Left renal pelvis (tissue), 4 donors: ENCODE data around the gene CYTL1. TPM values are rescaled to one million over a fixed set of nuclear protein-coding genes. Genes with fewer than 3 reads are reported as not detected.
"Not testable (repeated sequence)": the region's sequence is repeated elsewhere in the genome, so short reads cannot be mapped to it uniquely, and the experiment has no call there.

Source experiments
- DNase-seq, 4 donors: peaks; one replicate each; pipeline ENCODE4 v3.0.0-alpha.2; 2013; ENCODE audit warnings: low read depth in 4 of 4, low spot score in 3 of 4
- polyA plus RNA-seq, 4 donors: library from polyadenylated mRNA; unstranded; fragments of 120-200 nt; gene quantifications; one replicate each; pipeline ENCODE4 v1.2.1, GENCODE V29; 2013; ENCODE audit not compliant: insufficient read length in 4 of 4

Gene CYTL1
- polyA plus RNA-seq, 4 donors = 3.9 to 13.1 (median 7.8) TPM

DNA sequence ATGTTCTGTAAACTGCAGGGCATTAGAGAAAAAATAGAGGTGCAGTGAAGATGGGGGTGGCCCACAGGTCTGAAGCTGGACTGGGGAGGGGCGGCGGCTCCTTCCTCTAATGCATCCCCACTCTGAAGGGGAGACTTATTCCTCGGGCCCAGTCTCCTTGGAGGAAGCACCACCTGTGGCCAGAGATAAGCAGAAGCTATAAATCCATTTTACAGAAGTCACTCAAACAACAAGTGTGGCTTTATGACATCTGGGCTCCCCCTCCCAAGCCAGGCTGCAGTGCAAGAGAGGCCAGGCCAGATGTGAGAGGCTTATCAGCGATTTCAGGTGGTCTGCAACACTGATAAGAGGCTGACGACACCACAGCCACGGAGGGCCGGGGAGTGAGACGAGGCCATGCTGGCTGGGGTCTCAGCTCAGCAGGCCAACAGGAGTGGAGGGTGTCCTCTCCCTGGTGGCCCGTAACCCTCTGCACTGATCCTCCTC lies 15.8 kb downstream of the CYTL1 start:
- no peak for DNase-seq

GRCh38 chr4:5001641-5002040 lies 17.6 kb downstream of the CYTL1 start:
- DNase-seq = not testable (repeated sequence)

GRCh38 chr4:4996935-4997334 lies 22.3 kb downstream of the CYTL1 start:
- DNase-seq = not testable (repeated sequence)

DNA sequence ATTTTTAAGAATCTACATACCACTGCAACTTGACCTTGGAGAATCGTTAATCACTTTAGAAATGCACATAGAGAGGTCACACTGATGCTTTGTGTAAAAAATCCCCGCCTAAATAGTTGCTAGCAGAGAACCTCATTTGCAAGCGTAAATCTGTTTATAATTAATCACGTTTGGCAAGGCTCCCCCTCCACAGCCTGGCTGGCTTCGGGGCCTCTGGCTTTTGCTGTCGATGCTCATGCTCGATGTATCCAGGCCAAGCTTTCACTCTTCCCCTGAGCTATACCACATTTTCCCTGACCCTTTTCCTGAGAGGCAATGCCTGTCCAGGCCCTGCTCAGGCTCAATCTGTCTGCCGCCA lies 23.4 kb downstream of the CYTL1 start:
- no peak for DNase-seq

- peak in 3 of 4 donors; percentile 45 to 56 (median 46) for DNase-seq
These were observed 24.0 kb downstream of the CYTL1 start for GRCh38 chr4:4995103-4995907.

DNA sequence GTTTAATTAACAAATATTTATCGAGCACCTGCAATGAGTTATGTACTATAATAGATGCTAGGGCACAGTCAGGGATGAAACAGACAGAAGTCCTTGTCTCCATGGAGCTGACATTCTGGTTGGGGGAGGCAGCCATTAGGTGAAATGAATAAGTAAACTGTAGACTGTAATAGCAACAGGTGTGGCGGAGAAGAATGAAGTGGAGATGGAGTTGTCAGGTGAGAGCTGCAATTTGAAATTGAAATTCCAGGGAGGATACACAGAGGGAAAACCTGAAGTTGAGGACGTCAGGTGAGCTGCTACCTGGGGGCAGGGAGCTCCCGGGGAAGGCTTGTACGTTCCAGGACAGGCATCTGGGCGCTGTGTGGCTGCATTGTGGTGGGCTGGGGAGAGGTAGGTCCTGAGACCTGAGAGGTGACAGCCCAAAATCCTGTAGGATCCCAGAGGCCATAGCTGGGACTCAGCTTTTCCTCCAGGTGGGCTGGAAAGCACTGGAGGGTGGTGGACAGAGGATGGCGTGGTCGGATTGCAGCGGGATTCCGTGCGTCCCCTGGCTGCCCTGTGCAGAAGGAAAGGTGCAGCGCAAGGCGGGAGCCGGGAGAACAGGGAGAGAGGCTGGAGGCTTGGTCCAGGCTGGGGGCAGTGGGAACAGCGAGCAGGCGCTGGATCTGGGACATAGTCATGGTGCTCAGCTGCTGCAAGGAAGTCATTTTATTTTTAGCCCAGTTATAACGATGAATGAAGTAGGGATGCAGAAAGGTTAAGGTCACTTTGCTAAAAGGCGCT lies 24.8 kb downstream of the CYTL1 start:
- no peak for DNase-seq

DNA sequence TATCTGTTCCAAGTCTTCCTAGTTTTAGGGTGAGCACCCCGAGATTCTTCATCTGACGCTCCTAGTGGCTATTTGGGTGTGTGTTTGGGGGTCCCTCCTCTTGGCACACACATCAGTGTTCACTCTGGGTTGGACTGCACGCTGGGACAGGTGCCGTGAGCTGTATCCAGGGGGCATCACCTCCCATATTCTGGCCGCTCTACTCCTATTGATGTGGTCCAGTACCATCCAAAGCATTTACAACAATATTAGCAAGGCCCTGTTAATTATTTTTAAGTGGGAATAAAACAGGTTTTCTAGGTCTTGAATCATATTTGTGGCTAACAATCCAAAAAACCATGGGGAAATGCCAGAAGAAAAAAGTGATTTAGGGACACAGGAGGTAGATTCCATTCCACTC lies 26.4 kb downstream of the CYTL1 start:
- DNase-seq = no peak

DNA sequence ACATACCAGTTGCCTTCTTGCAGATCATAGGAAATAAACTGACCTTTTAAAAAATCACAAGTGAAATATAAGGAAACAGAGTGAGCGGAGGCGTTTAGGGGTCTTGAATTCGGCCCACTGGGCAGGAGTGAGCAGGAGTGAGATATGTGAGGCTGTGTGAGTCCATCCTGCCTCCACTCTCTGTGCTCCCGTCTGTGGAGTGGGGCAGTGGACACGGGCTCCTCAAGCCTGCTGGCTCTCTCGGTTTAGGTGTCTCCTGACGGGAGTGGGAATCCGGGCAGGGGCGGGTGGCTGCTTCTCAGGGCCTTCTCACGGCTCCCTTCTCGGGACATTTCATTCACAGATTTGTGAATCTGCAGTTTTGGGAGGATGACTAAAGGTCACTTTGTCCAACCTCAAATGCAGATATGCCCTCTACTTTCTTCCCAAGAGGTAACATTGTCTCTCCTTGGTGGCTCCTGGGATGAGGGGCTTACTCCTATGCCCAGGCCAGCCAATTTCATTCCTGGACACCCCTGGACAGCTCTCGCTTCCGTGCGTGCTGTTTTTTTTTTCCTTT lies 27.6 kb downstream of the CYTL1 start:
- no peak for DNase-seq

DNA sequence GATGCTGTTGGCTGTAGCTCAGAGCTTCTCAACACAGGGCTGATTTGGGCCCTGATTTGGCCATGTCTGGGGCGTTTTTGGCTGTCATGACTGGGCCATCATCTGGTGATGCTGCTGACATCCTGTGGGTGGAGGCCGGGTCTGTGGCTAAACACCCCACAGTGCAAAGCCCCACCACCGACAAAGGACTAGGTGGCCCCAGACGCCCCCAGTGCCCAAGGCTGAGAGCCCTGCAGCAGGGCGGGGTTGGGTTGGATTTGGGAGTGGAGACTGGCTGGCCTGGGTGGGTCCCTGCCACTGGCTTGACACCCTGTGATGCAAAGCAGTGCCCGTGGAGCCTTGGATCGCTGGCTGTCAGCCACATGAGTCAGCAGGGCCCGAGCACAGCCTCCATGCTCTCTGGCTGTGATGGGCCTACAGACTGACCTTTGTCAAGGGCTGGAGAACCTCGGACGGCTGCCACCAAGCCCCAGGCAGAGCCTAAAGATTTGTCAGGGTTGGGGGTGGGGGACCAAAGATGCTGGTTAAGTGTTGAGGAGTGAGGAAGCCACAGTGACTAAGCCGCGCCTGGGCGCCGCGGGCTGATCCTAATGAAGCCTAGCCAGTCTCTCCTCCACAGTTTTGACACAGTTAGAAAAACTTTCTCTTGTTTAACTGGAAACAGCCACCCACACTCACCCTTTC lies 28.3 kb downstream of the CYTL1 start:
- DNase-seq = no peak

- DNase-seq = no peak
These were observed 28.9 kb downstream of the CYTL1 start for GRCh38 chr4:4990329-4990728.

GRCh38 chr4:4989083-4989622 lies 30.1 kb downstream of the CYTL1 start:
- DNase-seq = no peak

DNA sequence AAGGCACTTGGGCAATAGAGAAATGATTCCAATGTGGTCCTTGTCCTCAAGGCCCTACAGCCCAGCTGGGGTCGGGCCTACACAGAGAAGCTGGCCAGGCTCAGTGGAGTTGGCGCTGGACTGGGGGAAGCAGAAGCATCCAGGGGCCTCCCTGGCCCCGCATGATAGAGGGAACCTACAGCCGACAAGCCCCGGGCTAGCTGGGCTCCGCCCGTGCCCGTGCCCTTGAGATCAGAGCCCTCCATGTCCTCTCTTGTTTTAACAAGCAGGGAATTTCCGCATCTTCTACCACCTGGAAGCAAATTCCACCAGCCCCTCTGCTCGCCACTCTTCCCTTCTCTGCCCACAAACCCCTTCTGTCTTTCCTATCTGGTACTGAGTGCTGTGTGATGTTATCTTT lies 31.6 kb downstream of the CYTL1 start:
- no peak for DNase-seq

- DNase-seq = no peak
These were observed 32.4 kb downstream of the CYTL1 start for GRCh38 chr4:4986841-4987240.

GRCh38 chr4:4985844-4986243 lies 33.4 kb downstream of the CYTL1 start:
- no peak for DNase-seq

- no peak for DNase-seq
These were observed 34.2 kb downstream of the CYTL1 start for GRCh38 chr4:4985036-4985435.

DNA sequence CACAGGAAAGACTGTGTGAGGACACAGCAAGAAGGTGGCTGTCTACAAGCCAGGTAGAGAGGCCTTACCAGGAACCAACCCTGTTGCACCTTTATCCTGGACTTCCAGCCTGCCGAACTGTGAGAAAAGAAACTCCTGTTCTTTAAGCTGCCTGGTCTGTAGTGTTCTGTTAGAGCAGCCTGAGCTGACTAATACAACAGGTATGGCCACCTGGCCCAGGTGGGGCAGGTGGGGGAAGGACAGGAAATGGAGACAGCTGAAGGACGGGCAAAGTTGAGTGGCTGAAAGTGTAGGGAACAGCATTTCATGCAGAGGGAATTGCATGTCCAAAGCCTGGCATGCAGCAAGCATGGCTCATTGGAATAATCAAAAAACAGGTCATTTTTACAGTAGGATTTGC lies 35.1 kb downstream of the CYTL1 start:
- no peak for DNase-seq

GRCh38 chr4:4981827-4982226 lies 37.4 kb downstream of the CYTL1 start:
- DNase-seq = no peak

GRCh38 chr4:4981427-4981826 lies 37.8 kb downstream of the CYTL1 start:
- DNase-seq = no peak

- no peak for DNase-seq
These were observed 38.5 kb downstream of the CYTL1 start for GRCh38 chr4:4980621-4981230.

- no peak for DNase-seq
These were observed 39.3 kb downstream of the CYTL1 start for GRCh38 chr4:4979971-4980370.
